ENCODE measurements around the gene PDZD8.
"Not testable (repeated sequence)": the region's sequence is repeated elsewhere in the genome, so short reads cannot be mapped to it uniquely, and the experiment has no call there.

PDZD8 gene

GRCh38 chr10:117350909-117351308 lies 24.3 kb downstream of the PDZD8 start:
- DNase-seq (ENCODE audit: low read depth): no peak

- DNase-seq (ENCODE audit: low read depth): no peak
Measured at GRCh38 chr10:117348236-117348635, 27.0 kb downstream of the PDZD8 start.

- DNase-seq (ENCODE audit: low read depth): no peak
Measured at GRCh38 chr10:117346574-117346973, 28.7 kb downstream of the PDZD8 start.

- no peak for DNase-seq (ENCODE audit: low read depth)
Measured at GRCh38 chr10:117345143-117345542, 30.1 kb downstream of the PDZD8 start.

GRCh38 chr10:117342641-117343040 lies 32.6 kb downstream of the PDZD8 start:
- DNase-seq (ENCODE audit: low read depth): no peak

- DNase-seq (ENCODE audit: low read depth): no peak
Measured at GRCh38 chr10:117341061-117341460, 34.2 kb downstream of the PDZD8 start.

GRCh38 chr10:117339979-117340378 lies 35.3 kb downstream of the PDZD8 start:
- DNase-seq (ENCODE audit: low read depth): no peak

- no peak for DNase-seq (ENCODE audit: low read depth)
Measured at GRCh38 chr10:117339578-117339977, 35.7 kb downstream of the PDZD8 start.

- DNase-seq (ENCODE audit: low read depth): no peak
Measured at GRCh38 chr10:117334926-117335325, 40.3 kb downstream of the PDZD8 start.

- DNase-seq (ENCODE audit: low read depth): no peak
Measured at GRCh38 chr10:117334066-117334465, 41.2 kb downstream of the PDZD8 start.

GRCh38 chr10:117327262-117327661 lies 48.0 kb downstream of the PDZD8 start:
- no peak for DNase-seq (ENCODE audit: low read depth)

- no peak for DNase-seq (ENCODE audit: low read depth)
Measured at GRCh38 chr10:117324367-117324766, 50.9 kb downstream of the PDZD8 start.

GRCh38 chr10:117322260-117322659 lies 53.0 kb downstream of the PDZD8 start:
- no peak for DNase-seq (ENCODE audit: low read depth)

- no peak for DNase-seq (ENCODE audit: low read depth)
Measured at GRCh38 chr10:117320050-117320665, 55.1 kb downstream of the PDZD8 start.

GRCh38 chr10:117318909-117319308 lies 56.3 kb downstream of the PDZD8 start:
- no peak for DNase-seq (ENCODE audit: low read depth)

- DNase-seq (ENCODE audit: low read depth): no peak
Measured at GRCh38 chr10:117316701-117317100, 58.5 kb downstream of the PDZD8 start.

- DNase-seq (ENCODE audit: low read depth): no peak
Measured at GRCh38 chr10:117313641-117314040, 61.6 kb downstream of the PDZD8 start.

- no peak for DNase-seq (ENCODE audit: low read depth)
Measured at GRCh38 chr10:117312430-117312829, 62.8 kb downstream of the PDZD8 start.

GRCh38 chr10:117311261-117311660 lies 64.0 kb downstream of the PDZD8 start:
- no peak for DNase-seq (ENCODE audit: low read depth)

GRCh38 chr10:117306674-117307073 lies 68.6 kb downstream of the PDZD8 start:
- no peak for DNase-seq (ENCODE audit: low read depth)

- not testable (repeated sequence) for DNase-seq (ENCODE audit: low read depth)
Measured at GRCh38 chr10:117303451-117303850, 71.8 kb downstream of the PDZD8 start.

- DNase-seq (ENCODE audit: low read depth): no peak
Measured at GRCh38 chr10:117300671-117301070, 74.6 kb downstream of the PDZD8 start.

GRCh38 chr10:117299435-117299834 lies 75.8 kb downstream of the PDZD8 start:
- no peak for DNase-seq (ENCODE audit: low read depth)

- no peak for DNase-seq (ENCODE audit: low read depth)
Measured at GRCh38 chr10:117298219-117298618, 77.0 kb downstream of the PDZD8 start.

- DNase-seq (ENCODE audit: low read depth): no peak
Measured at GRCh38 chr10:117294735-117295134, 80.5 kb downstream of the PDZD8 start.
